Liver (tissue), 9 donors: ENCODE measurements around the gene PRELID1. TPM values are rescaled to one million over a fixed set of nuclear protein-coding genes. Genes with fewer than 3 reads are reported as not detected.
A peak's percentile ranks its signal among the peaks of the same experiment; 100 is the strongest.

Source experiments
- DNase-seq: peaks from one replicate; pipeline ENCODE4 v3.0.0-alpha.2; 2017; ENCODE audit warnings: low spot score
- H3K27ac ChIP-seq, 2 donors: one replicate each; pipeline ENCODE4 v1.7.0; 2013; ENCODE audit warnings: inconsistent platforms in 2 of 2, low read length in 2 of 2, control low read depth in 1 of 2, low read depth in 1 of 2, mild to moderate bottlenecking in 1 of 2
- H3K27me3 ChIP-seq, 4 donors: one replicate each; pipeline versions ENCODE4 v1.6.1 to v1.7.0; 2013; ENCODE audit warnings: low read length in 3 of 4, inconsistent platforms in 1 of 4, mild to moderate bottlenecking in 1 of 4, moderate library complexity in 1 of 4; ENCODE audit not compliant: control insufficient read depth in 4 of 4, insufficient read depth in 4 of 4
- H3K36me3 ChIP-seq, 4 donors: one replicate each; pipeline versions ENCODE4 v1.6.1 to v1.7.0; 2013; ENCODE audit warnings: low read length in 3 of 4, mild to moderate bottlenecking in 3 of 4, low read depth in 1 of 4, moderate library complexity in 1 of 4; ENCODE audit not compliant: control insufficient read depth in 4 of 4, insufficient read depth in 3 of 4
- H3K4me1 ChIP-seq, 4 donors: one replicate each; pipeline versions ENCODE4 v1.6.1 to v1.7.0; 2013; ENCODE audit warnings: low read length in 3 of 4, mild to moderate bottlenecking in 3 of 4, moderate library complexity in 1 of 4; ENCODE audit not compliant: control insufficient read depth in 4 of 4, insufficient read depth in 4 of 4
- H3K4me3 ChIP-seq, 3 donors: one replicate each; pipeline versions ENCODE4 v1.6.1 to v1.7.0; 2013; ENCODE audit warnings: low read length in 3 of 3, control low read depth in 1 of 3, low read depth in 1 of 3, mild to moderate bottlenecking in 1 of 3
- H3K9ac ChIP-seq, 2 donors: one replicate each; pipeline ENCODE4 v1.7.0; 2013; ENCODE audit warnings: low read length in 2 of 2, mild to moderate bottlenecking in 2 of 2, moderate library complexity in 2 of 2, control low read depth in 1 of 2, low read depth in 1 of 2
- H3K9me3 ChIP-seq, 4 donors: one replicate each; pipeline versions ENCODE4 v1.6.1 to v1.7.0; 2013; ENCODE audit warnings: low read length in 3 of 4; ENCODE audit not compliant: control insufficient read depth in 4 of 4
- CTCF ChIP-seq: fragments of 150-350 bp; IDR thresholded peaks from 2 replicates; pipeline ENCODE4 v1.5.1; 2017; ENCODE audit warnings: improper control_type of control experiment, low read depth, low read length; ENCODE audit not compliant: missing input control
- EGR1 ChIP-seq, 2 donors: IDR thresholded peaks; 2 replicates each; pipeline ENCODE4 v1.6.1; 2016 to 2018; ENCODE audit warnings: antibody characterized with exemption in 2 of 2, low read depth in 2 of 2
- FOXA1 ChIP-seq: IDR thresholded peaks from 2 replicates; pipeline ENCODE4 v1.6.1; 2016; ENCODE audit warnings: antibody characterized with exemption
- FOXA2 ChIP-seq: IDR thresholded peaks from 2 replicates; pipeline ENCODE4 v1.6.1; 2016; ENCODE audit warnings: antibody characterized with exemption
- GABPA ChIP-seq, 2 donors: IDR thresholded peaks in 1 of 2; conservative IDR thresholded peaks in 1 of 2; 2 replicates each; pipeline ENCODE4 v1.6.1; 2016; ENCODE audit warnings: antibody characterized with exemption in 2 of 2, mild to moderate bottlenecking in 1 of 2, moderate library complexity in 1 of 2
- HNF4G ChIP-seq: IDR thresholded peaks from 2 replicates; pipeline ENCODE4 v1.6.1; 2016; ENCODE audit warnings: antibody characterized with exemption
- JUND ChIP-seq, 2 donors: IDR thresholded peaks; 2 replicates each; pipeline ENCODE4 v1.6.1; 2016; ENCODE audit warnings: antibody characterized with exemption in 2 of 2
- NR2F2 ChIP-seq: IDR thresholded peaks from 2 replicates; pipeline ENCODE4 v1.6.1; 2016; ENCODE audit warnings: antibody characterized with exemption
- RAD21 ChIP-seq, 2 donors: IDR thresholded peaks; 2 replicates each; pipeline ENCODE4 v1.6.1; 2016; ENCODE audit warnings: antibody characterized with exemption in 2 of 2, mild to moderate bottlenecking in 2 of 2
- SP1 ChIP-seq: IDR thresholded peaks from 2 replicates; pipeline ENCODE4 v1.6.1; 2018; ENCODE audit warnings: antibody characterized with exemption, mild to moderate bottlenecking
- YY1 ChIP-seq: IDR thresholded peaks from 2 replicates; pipeline ENCODE4 v1.6.1; 2016; ENCODE audit warnings: antibody characterized with exemption, mild to moderate bottlenecking
- WGBS: extraction: QIAGEN DNeasy Blood & Tissue Kit; methylation state at CpG from one replicate; pipeline ENCODE4 v1.1.7; 2013; 5-methylcytosine and 5-hydroxymethylcytosine counted together
- polyA plus RNA-seq, 2 donors: library from polyadenylated mRNA; stranded (reverse) in 1 of 2; unstranded in 1 of 2; fragments of 200-250 nt in 1 of 2; fragments of >200 nt in 1 of 2; fragmentation: Nextera tagmentation in 1 of 2; extraction: Ambion mirVana in 1 of 2; gene quantifications; one replicate each; pipeline versions ENCODE4 v1.2.1 to v1.2.3, GENCODE V29; 2013 to 2015
- total RNA-seq, 2 donors: library from RNA; depleted of rRNA; stranded (reverse); fragments of >200 nt; gene quantifications; one replicate each; pipeline ENCODE4 v1.2.3, GENCODE V29; 2014
- TF ChIP-seq, protein P1 (sequence below): IDR thresholded peaks from 2 replicates; pipeline ENCODE4 v1.6.1; 2016; ENCODE audit warnings: antibody characterized with exemption
- TF ChIP-seq, protein P2 (sequence below): IDR thresholded peaks from 2 replicates; pipeline ENCODE4 v1.6.1; 2016; ENCODE audit warnings: antibody characterized with exemption
- TF ChIP-seq, protein P3 (sequence below): IDR thresholded peaks from 2 replicates; pipeline ENCODE4 v1.6.1; 2016; ENCODE audit warnings: antibody characterized with exemption
- donor health status: healthy.
- donor health status: healthy.
- donor health status: healthy.
- donor health status: healthy.
- donor health status: healthy.

PRELID1 gene
- total and polyA plus RNA-seq, 4 donors: 47.9 to 200 (median 85.3) TPM

DNA sequence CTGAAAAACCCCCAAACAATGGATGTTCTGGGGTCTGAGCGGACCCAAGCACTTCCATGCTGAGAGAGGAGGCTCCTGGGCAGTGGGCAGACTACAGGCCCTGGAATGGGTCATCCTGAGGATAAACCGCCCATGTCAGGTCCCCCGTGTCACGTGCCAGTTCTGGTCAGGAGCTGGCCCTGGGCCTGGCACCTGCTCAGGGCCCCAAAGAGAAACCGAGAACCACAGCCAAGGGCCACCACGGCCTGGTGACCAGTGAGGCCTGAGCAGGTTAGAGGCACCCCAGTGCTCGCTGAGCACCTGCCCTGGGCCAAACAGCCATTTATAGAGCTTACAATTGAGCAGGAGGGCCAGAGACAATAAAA lies 32.1 kb downstream of the PRELID1 start:
- peaks cover 0 to 8% (median 0%) of the 10 kb centered on the region in 4 donors for H3K4me1 ChIP-seq
- H3K36me3 ChIP-seq: peaks cover 28 to 80% (median 43%) of the 10 kb centered on the region in 4 donors
- TF ChIP-seq EGR1 (IDR thresholded peaks at IDR 0.05; ENCODE audit: low read depth in 2 of 2) (no peak), HNF4G (no peak), JUND (IDR thresholded peaks at IDR 0.05) (no peak), FOXA1 (no peak), NR2F2 (no peak)
- H3K27me3 ChIP-seq: no peaks in the 10 kb centered on the region
- WGBS: 82% methylated on average over 7 of the region's 7 CpGs
- H3K4me3 ChIP-seq: no peak overlapping the region
- peak overlapping the region in 1 of 2 donors; percentile 48 for H3K27ac ChIP-seq
- no peaks in the 10 kb centered on the region for H3K9me3 ChIP-seq
- no peak for DNase-seq
- no peak overlapping the region for H3K9ac ChIP-seq

DNA sequence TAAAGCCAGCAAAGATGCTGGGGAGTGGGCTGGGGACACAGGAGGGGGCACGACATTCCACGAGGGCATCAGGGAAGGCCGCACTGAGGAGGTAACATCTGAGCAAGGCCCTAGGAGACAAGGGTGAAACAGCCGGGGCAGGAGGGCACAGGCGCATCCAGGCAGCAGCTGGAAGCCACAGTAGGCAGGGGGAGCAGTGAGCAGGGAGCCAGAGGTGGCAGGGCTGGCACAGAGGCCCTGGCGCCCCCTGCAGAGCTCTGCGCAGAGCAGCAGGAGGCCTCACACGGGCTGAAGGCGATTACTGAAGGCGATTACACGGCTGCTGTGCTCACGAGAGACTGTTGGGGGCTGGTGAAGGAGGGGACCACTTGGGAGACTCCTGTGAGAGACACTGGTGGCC lies 32.5 kb downstream of the PRELID1 start:
- H3K4me1 ChIP-seq: peaks cover 0 to 8% (median 0%) of the 10 kb centered on the region in 4 donors
- 77% methylated on average over 12 of the region's 12 CpGs for WGBS

DNA sequence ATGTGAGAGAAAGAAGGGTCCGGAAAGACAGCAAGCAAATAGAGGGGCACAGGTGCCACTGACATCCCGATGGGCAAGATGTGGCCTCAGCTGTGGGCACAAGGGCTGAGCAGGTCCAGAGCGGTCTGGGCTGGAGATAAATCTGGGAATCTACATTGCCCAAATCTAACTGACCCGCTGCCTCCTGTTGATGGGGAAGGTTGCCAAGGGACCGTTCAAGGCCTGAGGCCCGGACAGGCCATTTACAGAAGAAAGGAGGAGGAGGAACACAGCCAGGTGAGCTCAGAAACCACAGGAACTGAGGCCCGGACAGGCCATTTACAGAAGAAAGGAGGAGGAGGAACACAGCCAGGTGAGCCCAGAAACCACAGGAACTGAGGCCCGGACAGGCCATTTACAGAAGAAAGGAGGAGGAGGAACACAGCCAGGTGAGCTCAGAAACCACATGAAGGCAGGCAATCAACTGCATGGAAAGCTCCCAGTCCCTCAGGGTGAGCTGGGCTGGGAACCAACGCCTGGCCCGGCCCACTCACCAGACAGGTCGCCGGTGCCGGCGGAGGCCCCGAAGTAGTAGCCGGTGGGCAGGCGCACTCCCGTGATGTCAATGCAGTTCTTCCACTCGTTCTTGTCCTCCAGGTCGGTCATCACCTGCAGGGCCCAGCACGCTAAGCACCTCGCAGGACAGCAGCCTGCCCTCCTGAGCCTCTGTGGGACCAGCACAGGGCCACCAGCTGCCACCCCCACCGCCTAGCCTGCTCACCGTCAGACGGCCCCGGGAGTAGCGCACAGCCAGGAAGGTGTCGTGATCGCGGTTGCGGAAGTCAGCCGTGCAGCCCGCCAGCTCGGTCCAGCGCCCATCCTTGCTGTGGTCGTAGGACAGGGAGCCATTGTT lies 33.2 kb downstream of the PRELID1 start:
- no peak overlapping the region for H3K4me3 ChIP-seq
- no peaks in the 10 kb centered on the region for H3K27me3 ChIP-seq
- no peaks in the 10 kb centered on the region for H3K9me3 ChIP-seq
- peaks cover 30 to 71% (median 43%) of the 10 kb centered on the region in 4 donors for H3K36me3 ChIP-seq
- WGBS: 94% methylated on average over 36 of the region's 36 CpGs
- H3K4me1 ChIP-seq: peaks cover 0 to 8% (median 0%) of the 10 kb centered on the region in 4 donors
- H3K27ac ChIP-seq: no peak overlapping the region
- no peak for DNase-seq
- no peak overlapping the region for H3K9ac ChIP-seq
- TF ChIP-seq FOXA1: no peak
- TF ChIP-seq YY1: no peak
- TF ChIP-seq, protein P1, sequence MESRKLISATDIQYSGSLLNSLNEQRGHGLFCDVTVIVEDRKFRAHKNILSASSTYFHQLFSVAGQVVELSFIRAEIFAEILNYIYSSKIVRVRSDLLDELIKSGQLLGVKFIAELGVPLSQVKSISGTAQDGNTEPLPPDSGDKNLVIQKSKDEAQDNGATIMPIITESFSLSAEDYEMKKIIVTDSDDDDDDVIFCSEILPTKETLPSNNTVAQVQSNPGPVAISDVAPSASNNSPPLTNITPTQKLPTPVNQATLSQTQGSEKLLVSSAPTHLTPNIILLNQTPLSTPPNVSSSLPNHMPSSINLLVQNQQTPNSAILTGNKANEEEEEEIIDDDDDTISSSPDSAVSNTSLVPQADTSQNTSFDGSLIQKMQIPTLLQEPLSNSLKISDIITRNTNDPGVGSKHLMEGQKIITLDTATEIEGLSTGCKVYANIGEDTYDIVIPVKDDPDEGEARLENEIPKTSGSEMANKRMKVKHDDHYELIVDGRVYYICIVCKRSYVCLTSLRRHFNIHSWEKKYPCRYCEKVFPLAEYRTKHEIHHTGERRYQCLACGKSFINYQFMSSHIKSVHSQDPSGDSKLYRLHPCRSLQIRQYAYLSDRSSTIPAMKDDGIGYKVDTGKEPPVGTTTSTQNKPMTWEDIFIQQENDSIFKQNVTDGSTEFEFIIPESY: no peak
- TF ChIP-seq GABPA (IDR thresholded peaks at IDR 0.05 in 1 of 2, conservative IDR thresholded peaks at IDR 0.05 in 1 of 2): no peak
- TF ChIP-seq, protein P2, sequence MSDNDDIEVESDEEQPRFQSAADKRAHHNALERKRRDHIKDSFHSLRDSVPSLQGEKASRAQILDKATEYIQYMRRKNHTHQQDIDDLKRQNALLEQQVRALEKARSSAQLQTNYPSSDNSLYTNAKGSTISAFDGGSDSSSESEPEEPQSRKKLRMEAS: no peak
- no peak for TF ChIP-seq HNF4G
- TF ChIP-seq SP1: no peak
- TF ChIP-seq CTCF: no peak
- no peak for TF ChIP-seq FOXA2
- TF ChIP-seq EGR1 (IDR thresholded peaks at IDR 0.05; ENCODE audit: low read depth in 2 of 2): no peak

More for the DNA sequence above, 32.5 kb downstream of the PRELID1 start:
- no peaks in the 10 kb centered on the region for H3K27me3 ChIP-seq
- H3K27ac ChIP-seq: peak overlapping the region in 1 of 2 donors; percentile 48
- no peaks in the 10 kb centered on the region for H3K9me3 ChIP-seq
- peak; percentile 17 for TF ChIP-seq CTCF
- peak; percentile 17 to 59 for TF ChIP-seq RAD21 (IDR thresholded peaks at IDR 0.05)
- TF ChIP-seq, protein P3, sequence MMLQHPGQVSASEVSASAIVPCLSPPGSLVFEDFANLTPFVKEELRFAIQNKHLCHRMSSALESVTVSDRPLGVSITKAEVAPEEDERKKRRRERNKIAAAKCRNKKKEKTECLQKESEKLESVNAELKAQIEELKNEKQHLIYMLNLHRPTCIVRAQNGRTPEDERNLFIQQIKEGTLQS: no peak
- peaks cover 28 to 76% (median 42%) of the 10 kb centered on the region in 4 donors for H3K36me3 ChIP-seq
- no peak overlapping the region for H3K4me3 ChIP-seq
- no peak for DNase-seq
- no peak overlapping the region for H3K9ac ChIP-seq
